Measurements from ENCODE around the gene ROBO2. TPM values are rescaled to one million over a fixed set of nuclear protein-coding genes. Genes with fewer than 3 reads are reported as not detected.

The ROBO2 gene
- polyA plus RNA-seq, 1 donor from 2014 or later, result 55.5 TPM

DNA sequence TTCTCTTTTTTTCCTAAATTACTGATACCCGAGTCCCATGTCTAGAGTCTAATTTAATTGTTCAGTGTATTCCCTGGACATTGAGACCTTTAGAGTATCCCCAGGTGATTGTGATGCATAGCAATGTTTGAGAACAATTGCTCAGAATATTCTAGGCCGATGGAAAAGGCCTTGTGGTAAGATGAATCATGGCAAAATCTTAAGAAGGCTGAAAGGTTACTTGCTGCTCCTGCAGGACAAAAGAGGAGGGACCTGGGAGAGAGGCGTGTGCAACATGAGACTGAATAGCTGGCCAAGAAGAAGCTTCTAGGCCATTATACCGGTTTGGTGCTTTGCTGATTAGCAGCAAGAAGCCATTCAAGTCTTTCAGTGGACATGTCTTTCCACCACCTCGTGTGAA, 256.6 kb downstream of the ROBO2 start:
- no peaks in the 10 kb centered on the region for H3K9me2 ChIP-seq (ENCODE audit: insufficient read depth, low read length)
- H3K27ac ChIP-seq (ENCODE audit: low read length), result no peak overlapping the region
- H3K36me3 ChIP-seq (ENCODE audit: insufficient read depth, low read length), result no peaks in the 10 kb centered on the region
- H3F3A ChIP-seq (ENCODE audit: insufficient read depth, low read length, poor library complexity, severe bottlenecking), result no peaks in the 10 kb centered on the region
- H3K79me2 ChIP-seq (replicated peaks; ENCODE audit: insufficient read depth, low read length), result no peaks in the 10 kb centered on the region
- TF ChIP-seq CTCF (IDR thresholded peaks at IDR 0.05; ENCODE audit: poor library complexity, severe bottlenecking) (no peak), POLR2AphosphoS5 (IDR thresholded peaks at IDR 0.05) (no peak), EP300 (conservative IDR thresholded peaks at IDR 0.05; ENCODE audit: poor library complexity, severe bottlenecking) (no peak), EZH2 (IDR thresholded peaks at IDR 0.05; ENCODE audit: borderline replicate concordance, insufficient read depth, low read length, poor library complexity, severe bottlenecking) (no peak), TAF1 (IDR thresholded peaks at IDR 0.05; ENCODE audit: low read depth) (no peak), RAD21 (conservative IDR thresholded peaks at IDR 0.05) (no peak), SMC3 (conservative IDR thresholded peaks at IDR 0.05; ENCODE audit: poor library complexity) (no peak)
- TF ChIP-seq, protein P1, sequence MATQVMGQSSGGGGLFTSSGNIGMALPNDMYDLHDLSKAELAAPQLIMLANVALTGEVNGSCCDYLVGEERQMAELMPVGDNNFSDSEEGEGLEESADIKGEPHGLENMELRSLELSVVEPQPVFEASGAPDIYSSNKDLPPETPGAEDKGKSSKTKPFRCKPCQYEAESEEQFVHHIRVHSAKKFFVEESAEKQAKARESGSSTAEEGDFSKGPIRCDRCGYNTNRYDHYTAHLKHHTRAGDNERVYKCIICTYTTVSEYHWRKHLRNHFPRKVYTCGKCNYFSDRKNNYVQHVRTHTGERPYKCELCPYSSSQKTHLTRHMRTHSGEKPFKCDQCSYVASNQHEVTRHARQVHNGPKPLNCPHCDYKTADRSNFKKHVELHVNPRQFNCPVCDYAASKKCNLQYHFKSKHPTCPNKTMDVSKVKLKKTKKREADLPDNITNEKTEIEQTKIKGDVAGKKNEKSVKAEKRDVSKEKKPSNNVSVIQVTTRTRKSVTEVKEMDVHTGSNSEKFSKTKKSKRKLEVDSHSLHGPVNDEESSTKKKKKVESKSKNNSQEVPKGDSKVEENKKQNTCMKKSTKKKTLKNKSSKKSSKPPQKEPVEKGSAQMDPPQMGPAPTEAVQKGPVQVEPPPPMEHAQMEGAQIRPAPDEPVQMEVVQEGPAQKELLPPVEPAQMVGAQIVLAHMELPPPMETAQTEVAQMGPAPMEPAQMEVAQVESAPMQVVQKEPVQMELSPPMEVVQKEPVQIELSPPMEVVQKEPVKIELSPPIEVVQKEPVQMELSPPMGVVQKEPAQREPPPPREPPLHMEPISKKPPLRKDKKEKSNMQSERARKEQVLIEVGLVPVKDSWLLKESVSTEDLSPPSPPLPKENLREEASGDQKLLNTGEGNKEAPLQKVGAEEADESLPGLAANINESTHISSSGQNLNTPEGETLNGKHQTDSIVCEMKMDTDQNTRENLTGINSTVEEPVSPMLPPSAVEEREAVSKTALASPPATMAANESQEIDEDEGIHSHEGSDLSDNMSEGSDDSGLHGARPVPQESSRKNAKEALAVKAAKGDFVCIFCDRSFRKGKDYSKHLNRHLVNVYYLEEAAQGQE (IDR thresholded peaks at IDR 0.05; ENCODE audit: borderline replicate concordance), result no peak
- no peaks in the 10 kb centered on the region for H4K20me1 ChIP-seq (ENCODE audit: insufficient read depth)
- no peak overlapping the region for H3K9ac ChIP-seq (ENCODE audit: low read length)
- no peak overlapping the region for H2AFZ ChIP-seq (ENCODE audit: low read depth, low read length)
- no peak overlapping the region for H3K4me2 ChIP-seq (ENCODE audit: low read length)
- H3K4me3 ChIP-seq (ENCODE audit: low read length), result no peak overlapping the region
- no peaks in the 10 kb centered on the region for H3K27me3 ChIP-seq (ENCODE audit: insufficient read depth, low read depth, low read length)
- H3K9me3 ChIP-seq (ENCODE audit: low read length), result no peaks in the 10 kb centered on the region

DNA sequence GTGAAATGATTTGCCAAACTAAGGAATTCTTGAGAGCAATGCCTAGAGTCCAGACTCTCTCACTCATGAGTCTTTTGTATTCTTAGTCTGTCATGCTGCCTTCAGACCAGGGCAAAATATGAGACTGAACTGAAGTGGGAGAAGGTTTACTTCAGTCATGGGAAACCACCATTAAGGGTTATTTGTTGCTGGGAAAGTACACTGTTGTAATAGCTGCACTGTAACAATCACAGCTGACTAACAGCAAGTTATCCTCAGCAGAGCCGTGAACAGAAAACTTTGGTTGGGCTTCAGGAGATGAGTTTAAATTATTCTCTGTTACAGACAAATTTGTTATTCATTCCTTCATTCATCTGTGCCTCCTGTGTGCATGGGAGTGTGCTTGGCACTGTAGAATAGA, 258.5 kb downstream of the ROBO2 start:
- Histone ChIP-seq H3K9me3 (ENCODE audit: low read length) (no peaks in the 10 kb centered on the region), H3K27ac (ENCODE audit: low read length) (no peak overlapping the region), H3K27me3 (ENCODE audit: insufficient read depth, low read depth, low read length) (no peaks in the 10 kb centered on the region), H4K20me1 (ENCODE audit: insufficient read depth) (no peaks in the 10 kb centered on the region), H2AFZ (ENCODE audit: low read depth, low read length) (no peak overlapping the region), H3K79me2 (replicated peaks; ENCODE audit: insufficient read depth, low read length) (no peaks in the 10 kb centered on the region), H3K36me3 (ENCODE audit: insufficient read depth, low read length) (no peaks in the 10 kb centered on the region), H3K4me2 (ENCODE audit: low read length) (no peak overlapping the region), H3K9me2 (ENCODE audit: insufficient read depth, low read length) (no peaks in the 10 kb centered on the region), H3K4me3 (ENCODE audit: low read length) (no peak overlapping the region), H3F3A (ENCODE audit: insufficient read depth, low read length, poor library complexity, severe bottlenecking) (no peaks in the 10 kb centered on the region), H3K9ac (ENCODE audit: low read length) (no peak overlapping the region)
- TF ChIP-seq CTCF (IDR thresholded peaks at IDR 0.05; ENCODE audit: poor library complexity, severe bottlenecking) (no peak), RAD21 (conservative IDR thresholded peaks at IDR 0.05) (no peak), EP300 (conservative IDR thresholded peaks at IDR 0.05; ENCODE audit: poor library complexity, severe bottlenecking) (no peak), POLR2AphosphoS5 (IDR thresholded peaks at IDR 0.05) (no peak), EZH2 (IDR thresholded peaks at IDR 0.05; ENCODE audit: borderline replicate concordance, insufficient read depth, low read length, poor library complexity, severe bottlenecking) (no peak), SMC3 (conservative IDR thresholded peaks at IDR 0.05; ENCODE audit: poor library complexity) (no peak), TAF1 (IDR thresholded peaks at IDR 0.05; ENCODE audit: low read depth) (no peak)
- TF ChIP-seq, protein P1 (IDR thresholded peaks at IDR 0.05; ENCODE audit: borderline replicate concordance), result no peak
